ENCODE measurements around the gene ANXA3.
"Not testable (repeated sequence)": the region's sequence is repeated elsewhere in the genome, so short reads cannot be mapped to it uniquely, and the experiment has no call there.

ANXA3 gene

GRCh38 chr4:78592088-78592783 is 40.7 kb downstream of the ANXA3 start:
- TF ChIP-seq CTCF (IDR thresholded peaks at IDR 0.05; ENCODE audit: low read depth, low read length), result no peak
- H3K4me3 ChIP-seq (ENCODE audit: low read depth, low read length), result no peak overlapping the region

- H3K4me3 ChIP-seq (ENCODE audit: low read depth, low read length), result no peak overlapping the region
- no peak for TF ChIP-seq CTCF (IDR thresholded peaks at IDR 0.05; ENCODE audit: low read depth, low read length)
These were observed 44.7 kb downstream of the ANXA3 start for GRCh38 chr4:78596111-78596742.

- not testable (repeated sequence) for H3K4me3 ChIP-seq (ENCODE audit: low read depth, low read length)
These were observed 46.9 kb downstream of the ANXA3 start for GRCh38 chr4:78598431-78598830.

GRCh38 chr4:78599147-78599546 is 47.6 kb downstream of the ANXA3 start:
- H3K4me3 ChIP-seq (ENCODE audit: low read depth, low read length), result no peak overlapping the region
- no peak for TF ChIP-seq CTCF (IDR thresholded peaks at IDR 0.05; ENCODE audit: low read depth, low read length)

GRCh38 chr4:78599931-78600375 is 48.4 kb downstream of the ANXA3 start:
- H3K4me3 ChIP-seq (ENCODE audit: low read depth, low read length), result no peak overlapping the region
- no peak for TF ChIP-seq CTCF (IDR thresholded peaks at IDR 0.05; ENCODE audit: low read depth, low read length)

- TF ChIP-seq CTCF (IDR thresholded peaks at IDR 0.05; ENCODE audit: low read depth, low read length), result no peak
- no peak overlapping the region for H3K4me3 ChIP-seq (ENCODE audit: low read depth, low read length)
These were observed 49.4 kb downstream of the ANXA3 start for GRCh38 chr4:78601013-78601412.

GRCh38 chr4:78602334-78602733 is 50.8 kb downstream of the ANXA3 start:
- TF ChIP-seq CTCF (IDR thresholded peaks at IDR 0.05; ENCODE audit: low read depth, low read length), result no peak

More at GRCh38 chr4:78602334-78602733, 50.8 kb downstream of the ANXA3 start:
- H3K4me3 ChIP-seq (ENCODE audit: low read depth, low read length), result no peak overlapping the region

Data from WI38 (cell line).